GM20000 (cell line): ENCODE measurements around the gene COPA.
A peak's percentile ranks its signal among the peaks of the same experiment; 100 is the strongest.

Source experiments
- DNase-seq: peaks from one replicate; pipeline ENCODE4 v3.0.0; 2012; ENCODE audit warnings: low spot score
- CTCF ChIP-seq: IDR thresholded peaks from 2 replicates; pipeline ENCODE4 v1.5.1; 2012; ENCODE audit warnings: mild to moderate bottlenecking, control low read depth; ENCODE audit errors: extremely low read depth, missing control alignments

Gene COPA

GRCh38 chr1:160282807-160283206 lies 60.2 kb downstream of the COPA start:
- TF ChIP-seq CTCF, result no peak
- no peak for DNase-seq

- DNase-seq, result no peak
These were observed 65.1 kb downstream of the COPA start for GRCh38 chr1:160277987-160278386.

GRCh38 chr1:160277330-160277729 lies 65.7 kb downstream of the COPA start:
- no peak for TF ChIP-seq CTCF

More at GRCh38 chr1:160277987-160278386, 65.1 kb downstream of the COPA start:
- no peak for TF ChIP-seq CTCF

GRCh38 chr1:160271025-160271424 lies 72.0 kb downstream of the COPA start:
- DNase-seq, result no peak
- no peak for TF ChIP-seq CTCF

More at GRCh38 chr1:160277330-160277729, 65.7 kb downstream of the COPA start:
- DNase-seq, result no peak

- no peak for TF ChIP-seq CTCF
- no peak for DNase-seq
These were observed 75.6 kb downstream of the COPA start for GRCh38 chr1:160267284-160267991.

GRCh38 chr1:160264795-160265307 lies 78.2 kb downstream of the COPA start:
- no peak for DNase-seq
- TF ChIP-seq CTCF, result no peak

GRCh38 chr1:160261893-160262794 lies 80.9 kb downstream of the COPA start, which contains the start of gene DCAF8:
DCAF8 (minus strand) TSS chr1:160262549; CDS start chr1:160244008, 18,541 bp downstream.
- TF ChIP-seq CTCF, result no peak
- peak; percentile 92 for DNase-seq
